Left ventricle myocardium inferior (tissue), 1 donor: ENCODE measurements around the gene KIAA0040. TPM values are rescaled to one million over a fixed set of nuclear protein-coding genes. Genes with fewer than 3 reads are reported as not detected.

Experiments used
- DNase-seq: peaks from one replicate; pipeline ENCODE4 v3.0.0-alpha.2; 2020
- H3K27ac ChIP-seq: fragments of 200-600 bp; replicated peaks from 2 replicates; pipeline ENCODE4 v1.8.0; 2021
- H3K27me3 ChIP-seq: fragments of 200-600 bp; 2 replicates; pipeline ENCODE4 v1.8.0; 2021; ENCODE audit warnings: low read depth
- H3K36me3 ChIP-seq: fragments of 200-600 bp; 2 replicates; pipeline ENCODE4 v1.8.0; 2021
- H3K4me1 ChIP-seq: fragments of 200-600 bp; 2 replicates; pipeline ENCODE4 v1.8.0; 2021
- H3K4me3 ChIP-seq: fragments of 200-600 bp; 2 replicates; pipeline ENCODE4 v1.8.0; 2021; ENCODE audit warnings: mild to moderate bottlenecking, moderate library complexity
- H3K9me3 ChIP-seq: fragments of 200-600 bp; replicated peaks from 2 replicates; pipeline ENCODE4 v1.8.0; 2021
- intact Hi-C: fragments of 100-400 bp; cut with micrococcal nuclease; formaldehyde crosslinking; loops from one replicate; pipeline ENCODE4 v1.11.0; 2022
- total RNA-seq: library from RNA; stranded (reverse); fragmentation: NEBNext Ultra II Directional; extraction: Animal tissue kit (Norgen Biotek cat#: 25700); gene quantifications from one replicate; pipeline ENCODE4 v1.2.1, GENCODE V29; 2021
- TF ChIP-seq, protein P1 (sequence below): fragments of 200-600 bp; IDR thresholded peaks from 2 replicates; pipeline ENCODE4 v1.8.0; 2021; ENCODE audit warnings: antibody characterized with exemption, mild to moderate bottlenecking, borderline replicate concordance
- donor health status: DM: no; HTN: yes; CAD: no; lungs with severe emphysema.

The KIAA0040 gene
- total RNA-seq, 1 donor from 2014 or later: 12.8 TPM

DNA sequence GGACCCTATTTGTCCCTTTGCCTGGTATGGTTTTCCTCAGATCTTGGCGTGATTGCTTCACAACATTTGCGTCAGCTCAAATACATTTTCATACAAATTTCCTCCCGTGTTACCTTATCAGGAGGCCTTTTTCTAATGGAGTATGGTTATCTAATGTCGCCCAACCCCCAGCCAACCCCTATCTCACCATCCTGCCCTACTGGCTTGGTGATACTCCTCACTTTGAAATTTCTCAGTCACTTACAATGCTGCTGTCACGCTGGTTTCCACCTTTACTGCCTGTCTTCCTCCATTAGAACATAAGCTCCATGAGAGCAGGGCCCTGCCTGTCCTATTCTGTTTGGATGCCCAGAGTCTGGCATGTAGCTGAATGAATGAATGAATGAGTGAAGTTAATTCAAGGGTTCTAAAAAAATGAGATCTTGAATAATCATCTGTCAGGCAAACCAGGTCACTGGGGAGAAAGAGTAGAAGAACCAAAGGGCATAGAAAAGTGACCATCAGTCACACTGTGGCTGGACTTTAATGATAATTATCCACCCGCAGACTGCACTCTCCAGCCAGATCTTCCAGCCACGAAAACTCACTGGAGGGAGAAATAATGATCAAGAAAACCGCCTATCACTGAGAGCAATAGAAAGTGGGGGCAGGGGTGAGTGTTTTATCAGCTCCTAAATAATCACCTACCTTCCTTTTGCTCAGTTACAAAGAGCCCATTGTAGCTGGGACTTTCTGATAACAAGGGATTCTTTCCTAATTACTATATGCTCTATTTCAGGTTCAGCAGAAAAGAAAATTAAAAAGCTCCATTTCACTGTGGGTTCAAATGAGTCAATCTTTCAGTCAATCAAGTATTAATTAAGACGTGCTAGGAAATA, 21.3 kb downstream of the KIAA0040 start:
- H3K27me3 ChIP-seq: no peaks in the 10 kb centered on the region
- DNase-seq: no peak
- TF ChIP-seq, protein P1, sequence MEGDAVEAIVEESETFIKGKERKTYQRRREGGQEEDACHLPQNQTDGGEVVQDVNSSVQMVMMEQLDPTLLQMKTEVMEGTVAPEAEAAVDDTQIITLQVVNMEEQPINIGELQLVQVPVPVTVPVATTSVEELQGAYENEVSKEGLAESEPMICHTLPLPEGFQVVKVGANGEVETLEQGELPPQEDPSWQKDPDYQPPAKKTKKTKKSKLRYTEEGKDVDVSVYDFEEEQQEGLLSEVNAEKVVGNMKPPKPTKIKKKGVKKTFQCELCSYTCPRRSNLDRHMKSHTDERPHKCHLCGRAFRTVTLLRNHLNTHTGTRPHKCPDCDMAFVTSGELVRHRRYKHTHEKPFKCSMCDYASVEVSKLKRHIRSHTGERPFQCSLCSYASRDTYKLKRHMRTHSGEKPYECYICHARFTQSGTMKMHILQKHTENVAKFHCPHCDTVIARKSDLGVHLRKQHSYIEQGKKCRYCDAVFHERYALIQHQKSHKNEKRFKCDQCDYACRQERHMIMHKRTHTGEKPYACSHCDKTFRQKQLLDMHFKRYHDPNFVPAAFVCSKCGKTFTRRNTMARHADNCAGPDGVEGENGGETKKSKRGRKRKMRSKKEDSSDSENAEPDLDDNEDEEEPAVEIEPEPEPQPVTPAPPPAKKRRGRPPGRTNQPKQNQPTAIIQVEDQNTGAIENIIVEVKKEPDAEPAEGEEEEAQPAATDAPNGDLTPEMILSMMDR: no peak
- H3K36me3 ChIP-seq: peaks cover 32% of the 10 kb centered on the region
- intact Hi-C loops: no loop called here
- no peak overlapping the region for H3K4me3 ChIP-seq
- no peaks in the 10 kb centered on the region for H3K9me3 ChIP-seq
- H3K27ac ChIP-seq: no peak overlapping the region
- peaks cover 48% of the 10 kb centered on the region for H3K4me1 ChIP-seq

DNA sequence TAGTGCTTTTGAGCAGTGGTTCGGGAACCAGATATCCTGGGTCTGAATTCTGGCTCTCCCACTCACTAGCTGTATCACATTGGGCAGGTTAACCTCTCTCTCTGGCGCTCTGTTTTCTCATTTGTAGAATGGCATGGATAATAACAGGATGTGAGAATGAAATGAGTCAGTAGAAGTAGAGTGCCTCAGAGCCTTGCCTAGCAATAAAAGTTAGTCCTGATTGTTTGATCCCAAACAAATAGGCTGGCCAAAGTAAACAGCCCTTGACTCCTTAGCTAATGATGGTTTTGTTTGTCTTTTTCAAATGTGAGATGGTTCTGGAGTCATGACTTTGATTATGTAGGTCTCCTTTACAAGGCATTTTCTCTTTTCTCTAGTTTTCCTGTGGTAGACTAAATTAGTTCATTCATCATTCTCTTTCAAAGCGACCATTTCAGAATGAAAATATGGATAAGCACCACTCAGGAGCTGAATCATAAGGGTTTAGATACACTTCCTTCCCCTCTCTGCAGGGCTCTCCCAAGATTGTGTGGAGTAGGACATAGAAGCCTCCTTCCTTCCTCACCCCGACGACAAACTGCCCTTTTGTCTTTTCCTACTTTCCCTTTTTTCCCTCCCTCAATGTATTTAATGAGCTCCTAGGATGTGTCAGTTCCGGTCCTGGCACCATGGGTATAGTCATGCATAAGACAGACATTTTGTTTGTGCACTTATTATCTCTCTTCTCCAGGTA, 23.1 kb downstream of the KIAA0040 start:
- intact Hi-C loops: no loop called here
- Histone ChIP-seq H3K36me3 (peaks cover 42% of the 10 kb centered on the region), H3K9me3 (no peaks in the 10 kb centered on the region), H3K27ac (no peak overlapping the region), H3K4me1 (peaks cover 42% of the 10 kb centered on the region), H3K27me3 (no peaks in the 10 kb centered on the region), H3K4me3 (no peak overlapping the region)
- TF ChIP-seq, protein P1: no peak
- no peak for DNase-seq

DNA sequence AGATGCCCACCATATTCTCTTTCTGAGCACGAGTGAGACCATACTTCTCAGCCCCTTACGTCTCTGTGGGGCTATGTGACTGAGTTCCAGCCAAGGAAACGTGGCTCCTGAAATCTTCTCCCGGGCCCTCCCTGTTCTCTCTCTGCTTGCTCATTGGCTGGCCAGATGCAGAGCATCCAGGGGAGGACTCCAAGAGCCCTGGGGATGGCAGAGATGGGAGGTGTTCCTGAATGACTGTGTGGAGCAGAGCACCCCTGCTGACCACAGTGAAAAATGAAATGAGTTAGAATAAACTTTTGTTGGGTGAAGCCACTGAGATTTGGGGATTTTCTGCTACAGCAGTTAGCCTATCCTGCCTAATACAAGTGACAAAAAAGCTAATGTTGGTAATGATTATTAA, 23.8 kb downstream of the KIAA0040 start:
- H3K4me3 ChIP-seq: no peak overlapping the region
- H3K4me1 ChIP-seq: peaks cover 37% of the 10 kb centered on the region
- TF ChIP-seq, protein P1: no peak
- no peak overlapping the region for H3K27ac ChIP-seq
- DNase-seq: no peak
- intact Hi-C loops: no loop called here
- no peaks in the 10 kb centered on the region for H3K27me3 ChIP-seq
- H3K36me3 ChIP-seq: peaks cover 48% of the 10 kb centered on the region
- no peaks in the 10 kb centered on the region for H3K9me3 ChIP-seq

DNA sequence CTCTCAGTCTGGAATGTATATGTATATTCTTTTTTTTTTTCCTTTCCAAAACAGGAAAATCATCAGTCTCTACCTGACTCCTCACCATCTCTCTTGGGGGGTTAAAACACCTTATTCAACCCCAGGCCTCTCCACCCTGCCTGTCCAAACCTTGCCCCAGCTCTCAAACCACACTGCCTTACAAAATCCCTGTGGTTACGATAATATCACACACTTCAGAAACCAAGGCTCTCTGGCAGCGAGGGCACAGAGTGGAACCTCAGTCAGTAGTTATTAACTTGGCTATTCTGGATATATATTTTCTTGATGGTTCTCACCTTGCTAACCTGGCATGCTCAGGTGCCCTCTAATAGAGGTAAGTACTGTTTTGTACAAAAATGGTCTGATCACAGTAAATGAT, 24.7 kb downstream of the KIAA0040 start:
- intact Hi-C loops: no loop called here
- Histone ChIP-seq H3K4me3 (no peak overlapping the region), H3K27me3 (no peaks in the 10 kb centered on the region), H3K9me3 (no peaks in the 10 kb centered on the region), H3K4me1 (peaks cover 46% of the 10 kb centered on the region), H3K36me3 (peaks cover 48% of the 10 kb centered on the region), H3K27ac (no peak overlapping the region)
- DNase-seq: no peak
- TF ChIP-seq, protein P1: no peak

DNA sequence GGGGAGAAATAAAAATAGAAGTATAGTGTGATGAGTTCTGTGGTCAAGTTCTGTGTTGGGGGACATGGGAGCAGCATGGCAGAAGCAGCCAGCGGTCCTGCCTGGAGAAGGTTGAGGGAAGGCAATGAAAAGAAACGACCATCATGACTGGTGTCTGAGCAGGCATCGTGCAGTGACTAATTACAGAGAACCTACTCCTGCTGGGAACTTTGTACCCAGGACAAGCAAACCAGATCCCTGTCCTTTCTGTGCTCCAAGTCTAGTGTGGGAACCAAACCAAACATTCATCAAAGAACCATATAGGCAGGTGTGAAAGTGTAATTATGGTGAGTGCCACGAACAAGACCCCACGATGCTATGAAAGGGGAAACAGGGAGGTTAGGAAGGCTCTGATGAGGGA, 25.8 kb downstream of the KIAA0040 start:
- Histone ChIP-seq H3K9me3 (no peaks in the 10 kb centered on the region), H3K27ac (no peak overlapping the region), H3K4me3 (no peak overlapping the region), H3K4me1 (peaks cover 41% of the 10 kb centered on the region), H3K27me3 (no peaks in the 10 kb centered on the region), H3K36me3 (peaks cover 46% of the 10 kb centered on the region)
- intact Hi-C loops: no loop called here
- no peak for DNase-seq
- TF ChIP-seq, protein P1: no peak
